HG03571 (cell line): ENCODE data around the gene RPS6KA2.

Experiments used
- ATAC-seq: cut with Tn5 transposase; IDR thresholded peaks from one replicate; pipeline ENCODE4 v1.9.1; 2021; ENCODE audit not compliant: unreplicated experiment

RPS6KA2 gene

GRCh38 chr6:166578536-166579236 is 48.4 kb downstream of the RPS6KA2 start:
- ATAC-seq = no peak

GRCh38 chr6:166575205-166575604 is 51.8 kb downstream of the RPS6KA2 start:
- ATAC-seq = no peak

GRCh38 chr6:166573511-166574216 is 53.4 kb downstream of the RPS6KA2 start:
- ATAC-seq = no peak

- ATAC-seq = no peak
Observed at GRCh38 chr6:166572370-166573261, 54.4 kb downstream of the RPS6KA2 start.

GRCh38 chr6:166570929-166571713 is 55.9 kb downstream of the RPS6KA2 start:
- ATAC-seq = no peak

GRCh38 chr6:166569206-166569605 is 57.8 kb downstream of the RPS6KA2 start:
- no peak for ATAC-seq

- no peak for ATAC-seq
Observed at GRCh38 chr6:166567813-166568212, 59.2 kb downstream of the RPS6KA2 start.

- no peak for ATAC-seq
Observed at GRCh38 chr6:166567107-166567506, 59.9 kb downstream of the RPS6KA2 start.

- no peak for ATAC-seq
Observed at GRCh38 chr6:166566026-166567011, 60.7 kb downstream of the RPS6KA2 start.

GRCh38 chr6:166565084-166565967 is 61.7 kb downstream of the RPS6KA2 start:
- no peak for ATAC-seq

GRCh38 chr6:166563805-166564204 is 63.2 kb downstream of the RPS6KA2 start:
- ATAC-seq = no peak

- no peak for ATAC-seq
Observed at GRCh38 chr6:166563200-166563599, 63.9 kb downstream of the RPS6KA2 start.

GRCh38 chr6:166562726-166563125 is 64.3 kb downstream of the RPS6KA2 start:
- ATAC-seq = no peak

- ATAC-seq = no peak
Observed at GRCh38 chr6:166561771-166562359, 65.2 kb downstream of the RPS6KA2 start.

- no peak for ATAC-seq
Observed at GRCh38 chr6:166560222-166560621, 66.8 kb downstream of the RPS6KA2 start.

GRCh38 chr6:166559662-166560061 is 67.4 kb downstream of the RPS6KA2 start:
- ATAC-seq = no peak

GRCh38 chr6:166559211-166559610 is 67.8 kb downstream of the RPS6KA2 start:
- ATAC-seq = no peak
